Uterus (tissue), 2 donors: Measurements from ENCODE around the gene DAO.

ENCODE experiments used
- CTCF ChIP-seq, 4 experiments: fragments of 200-600 bp in 2 of 4; fragments of 450-650 bp in 2 of 4; sonication (generic) in 2 of 4; IDR thresholded peaks; one replicate each; pipeline ENCODE4 v1.5.1; 2016 to 2019; ENCODE audit warnings: antibody characterized with exemption in 4 of 4, mild to moderate bottlenecking in 2 of 4, moderate library complexity in 1 of 4
- POLR2A ChIP-seq, 2 donors: fragments of 450-650 bp; IDR thresholded peaks; one replicate each; pipeline ENCODE4 v1.6.1; 2016; ENCODE audit warnings: antibody characterized with exemption in 2 of 2, mild to moderate bottlenecking in 1 of 2, moderate library complexity in 1 of 2

- TF ChIP-seq CTCF (IDR thresholded peaks at IDR 0.05) = no peak
- TF ChIP-seq POLR2A (IDR thresholded peaks at IDR 0.05) = no peak
These were observed 37.5 kb upstream of the DAO start for GRCh38 chr12:108842361-108842760.
